GM18526 (cell line): Measurements from ENCODE around the gene RSKR.

Source experiments
- POLR2A ChIP-seq: IDR thresholded peaks from 3 replicates; pipeline ENCODE4 v1.6.1; 2011; ENCODE audit not compliant: insufficient read length; ENCODE audit errors: extremely low read depth

RSKR gene

DNA sequence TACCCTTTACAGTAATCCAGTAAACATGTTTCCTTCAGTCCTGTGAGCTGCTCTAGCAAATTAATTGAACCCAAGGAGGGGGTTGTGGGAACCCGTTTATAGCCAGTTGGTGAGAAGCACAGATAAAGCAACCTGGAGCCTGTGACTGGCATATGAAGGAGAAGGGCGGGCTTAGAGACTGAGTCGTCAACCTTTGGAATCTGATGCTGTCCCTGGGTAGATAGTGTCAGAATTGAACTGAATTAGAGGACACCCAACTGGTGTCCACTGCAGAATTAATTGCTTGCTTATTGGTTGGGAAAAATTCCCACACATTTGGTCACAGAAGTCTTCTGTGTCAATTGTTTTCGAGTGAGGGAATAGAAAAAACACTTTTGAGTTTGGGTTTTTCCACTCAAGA is 12.8 kb upstream of the RSKR start:
- TF ChIP-seq POLR2A = no peak

DNA sequence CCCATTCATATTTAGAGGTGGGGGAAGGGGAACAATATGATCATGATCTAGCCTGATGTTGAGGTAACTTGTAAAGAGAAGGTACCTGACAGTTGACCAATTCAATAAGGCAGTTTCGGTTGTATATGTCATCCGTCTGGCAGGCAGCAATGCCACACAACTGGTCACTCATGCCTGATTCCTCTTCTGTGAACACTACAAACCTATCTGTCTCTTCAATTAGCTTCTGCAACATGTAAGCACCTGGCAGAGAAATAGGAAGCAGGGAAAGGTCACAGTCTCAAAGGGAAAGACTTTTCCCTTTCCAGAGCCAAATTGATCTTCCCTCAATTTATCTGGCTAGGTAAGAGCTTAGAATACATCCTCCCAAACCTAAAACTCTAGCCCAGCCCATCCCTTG is 10.2 kb upstream of the RSKR start:
- no peak for TF ChIP-seq POLR2A

DNA sequence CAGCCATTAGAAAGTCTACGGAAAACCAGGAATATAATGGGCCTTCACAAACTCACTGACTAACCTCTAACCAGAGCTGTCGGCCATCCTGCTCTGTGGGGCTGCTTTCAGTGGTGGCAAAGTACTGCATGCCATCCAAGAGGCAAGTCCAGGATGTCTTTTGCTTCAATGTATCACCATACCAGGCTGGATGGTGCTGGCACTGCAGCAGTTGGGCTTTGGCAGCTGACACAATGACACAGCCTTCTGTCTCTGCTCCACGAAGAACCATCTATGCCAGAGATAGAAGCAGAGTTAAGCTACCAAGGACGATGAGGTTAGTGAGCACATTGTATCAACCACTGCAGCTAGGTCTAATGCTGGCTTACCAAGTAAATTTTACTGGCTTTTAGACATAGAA is 9.7 kb upstream of the RSKR start:
- TF ChIP-seq POLR2A = no peak

DNA sequence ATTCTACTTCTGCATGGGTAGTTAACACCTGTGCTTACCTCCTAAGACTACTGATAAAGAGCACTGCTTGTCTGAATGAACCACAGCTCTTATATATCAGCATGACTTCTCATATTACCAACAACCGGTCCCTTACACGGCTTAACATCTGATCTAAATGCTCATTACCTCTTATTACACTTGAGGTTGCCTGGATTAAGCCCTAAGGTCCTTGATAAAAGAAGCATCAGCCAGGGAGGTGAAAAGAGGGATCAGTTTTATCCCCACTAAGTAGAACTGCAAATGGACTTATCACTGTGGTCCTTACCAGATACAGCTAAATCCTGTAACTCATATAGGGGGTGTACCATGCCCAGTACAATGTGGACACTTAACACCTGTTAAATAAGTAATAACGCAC is 8.2 kb upstream of the RSKR start:
- no peak for TF ChIP-seq POLR2A

DNA sequence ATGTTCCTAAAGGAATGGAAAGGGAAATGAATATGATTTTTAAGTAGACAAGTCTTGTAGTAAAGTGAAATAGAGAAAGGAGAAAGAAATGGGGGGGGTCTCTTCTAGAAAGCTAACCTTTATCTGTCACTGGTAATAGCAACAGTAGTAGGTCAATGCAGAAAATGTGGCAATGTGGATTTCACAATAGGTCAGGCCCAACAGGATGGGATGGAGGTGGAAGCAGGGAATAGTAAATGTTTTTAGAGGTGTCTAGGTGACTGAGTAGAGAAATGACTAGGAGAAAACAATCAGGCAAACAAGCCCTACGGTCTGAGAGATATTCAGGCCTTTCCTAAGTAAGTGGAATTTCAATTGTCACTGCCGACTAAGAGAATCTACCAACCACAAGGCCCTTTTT is 6.0 kb upstream of the RSKR start:
- no peak for TF ChIP-seq POLR2A

DNA sequence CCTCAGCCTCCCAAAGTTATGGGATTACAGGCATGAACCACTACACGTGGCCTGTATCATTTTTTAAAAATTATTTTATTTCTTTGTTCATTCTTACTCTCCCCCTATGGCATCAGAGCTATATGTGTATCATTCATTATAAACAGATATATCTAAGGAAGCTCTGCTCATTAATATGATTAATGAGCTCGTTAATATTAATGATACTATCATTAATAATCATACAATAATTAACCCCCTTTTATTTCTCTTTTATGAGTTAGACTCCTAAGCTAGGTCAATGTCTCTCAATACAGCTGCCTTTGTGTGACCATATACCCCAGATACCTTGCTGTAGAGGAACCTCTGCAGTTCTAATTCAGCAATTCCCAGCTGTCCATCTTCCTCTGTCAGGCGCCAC is 4.5 kb upstream of the RSKR start:
- no peak for TF ChIP-seq POLR2A

DNA sequence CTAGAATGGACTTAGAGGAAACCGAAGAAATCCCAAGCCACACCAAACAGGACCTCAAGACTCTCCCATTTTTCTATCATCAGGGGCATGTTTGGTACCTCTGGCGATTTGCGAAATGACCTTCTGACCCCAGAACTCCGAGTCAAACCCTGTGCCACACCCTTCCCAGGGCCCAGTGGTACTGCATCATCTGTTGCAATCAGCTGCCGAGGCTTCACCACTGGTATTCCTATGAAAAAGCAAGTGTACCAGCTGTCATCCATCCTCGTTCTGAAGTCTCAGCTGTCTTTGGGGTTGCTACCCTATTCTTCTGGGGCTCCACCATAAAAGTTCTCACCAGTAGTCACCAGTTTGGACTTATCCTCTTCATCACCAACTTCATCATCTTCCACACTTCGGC is 2.3 kb upstream of the RSKR start:
- no peak for TF ChIP-seq POLR2A

DNA sequence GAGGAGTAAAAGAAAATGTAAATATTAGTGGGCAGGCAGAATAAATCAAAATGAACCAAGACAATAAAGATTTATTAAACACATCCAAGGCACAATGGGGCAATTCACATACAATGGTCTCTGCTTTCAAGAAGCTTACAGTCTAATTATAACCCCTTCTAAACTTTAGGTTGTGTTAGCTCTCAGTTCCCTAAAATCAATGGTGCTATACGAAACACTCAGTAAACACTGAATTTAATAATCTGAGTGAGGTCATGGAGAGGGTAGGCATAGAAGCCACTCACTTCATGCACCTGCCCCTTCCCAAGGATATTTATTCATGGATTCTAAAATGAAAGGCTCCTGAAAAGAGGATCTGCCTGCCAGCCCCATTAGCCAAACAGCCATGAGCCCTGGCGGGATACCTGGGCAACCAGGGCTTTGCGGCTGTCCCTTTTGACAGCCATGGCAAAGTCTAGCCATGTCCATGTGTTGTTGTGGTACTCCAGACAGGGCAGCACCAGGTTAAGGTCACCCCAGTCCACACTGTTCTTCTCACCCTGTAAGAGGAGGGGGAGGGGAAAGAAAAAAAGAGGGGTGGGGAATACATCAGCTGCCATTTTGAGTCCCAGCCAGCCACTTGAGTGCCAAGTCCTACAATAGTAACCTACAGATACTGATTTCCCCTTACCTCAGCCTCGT is 1.4 kb upstream of the RSKR start:
- TF ChIP-seq POLR2A = no peak

DNA sequence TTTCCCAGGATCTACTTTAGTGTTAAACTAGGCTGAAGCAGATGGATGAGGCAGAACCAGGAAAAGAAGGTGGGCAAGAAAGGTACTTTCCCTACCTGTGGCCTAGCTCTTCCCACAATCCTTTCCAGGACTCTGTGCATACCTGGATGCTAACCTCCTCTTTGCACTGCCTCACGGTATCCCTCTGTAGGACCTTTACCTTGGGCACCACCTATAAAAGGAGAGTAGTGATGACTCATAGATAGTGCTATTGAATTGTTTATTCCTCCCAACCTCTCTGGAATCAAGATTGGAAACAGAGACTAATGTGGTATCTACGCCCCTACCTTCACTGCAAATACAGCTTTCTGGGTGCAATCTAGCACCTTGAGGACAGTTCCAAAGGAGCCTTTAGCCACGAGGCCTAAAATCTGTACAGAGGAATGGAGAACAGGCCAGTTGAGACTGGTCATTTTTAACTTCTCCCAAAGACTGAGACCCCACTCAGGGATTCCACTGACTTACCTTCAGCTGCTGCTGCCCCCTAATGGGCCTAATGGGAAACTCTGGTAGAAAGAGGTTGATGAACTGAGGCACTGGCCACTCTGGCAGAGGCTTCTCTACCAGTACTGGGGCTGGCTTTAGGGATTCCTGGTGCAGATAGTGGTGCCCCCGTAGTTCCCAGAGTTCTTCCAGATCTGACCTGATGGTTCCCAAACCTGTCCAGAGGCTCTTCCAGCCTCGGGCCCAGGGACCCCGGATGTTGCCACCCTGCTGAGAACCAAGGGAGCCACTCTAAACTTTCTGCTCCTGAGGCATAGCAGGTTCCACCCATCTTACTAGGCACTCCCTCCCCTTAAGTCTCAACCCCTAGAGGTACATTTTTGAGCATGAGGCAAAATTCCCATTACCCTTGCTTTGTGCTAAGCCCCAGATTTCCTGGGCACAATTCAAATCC is 781 bp downstream of the RSKR start:
- TF ChIP-seq POLR2A = no peak

DNA sequence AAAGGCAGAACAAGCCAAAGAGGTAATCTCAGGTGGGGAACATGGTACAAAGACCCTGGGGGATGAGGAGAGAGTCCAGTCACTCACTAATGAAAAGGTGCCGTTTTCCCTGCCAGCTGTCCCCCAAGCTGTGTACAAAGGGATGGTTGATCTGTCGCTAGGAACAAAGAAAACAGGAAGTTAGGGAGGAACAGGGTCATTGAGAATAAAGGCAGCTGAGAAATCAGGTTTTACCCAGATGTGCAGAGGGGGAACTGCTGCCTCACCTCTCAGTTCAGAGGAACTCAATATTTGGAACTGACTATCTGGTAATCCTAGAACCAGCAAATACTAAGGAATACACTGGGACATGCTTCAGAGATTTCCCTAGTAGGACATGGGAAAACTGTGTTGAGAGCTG is 1.5 kb downstream of the RSKR start:
- TF ChIP-seq POLR2A = no peak

DNA sequence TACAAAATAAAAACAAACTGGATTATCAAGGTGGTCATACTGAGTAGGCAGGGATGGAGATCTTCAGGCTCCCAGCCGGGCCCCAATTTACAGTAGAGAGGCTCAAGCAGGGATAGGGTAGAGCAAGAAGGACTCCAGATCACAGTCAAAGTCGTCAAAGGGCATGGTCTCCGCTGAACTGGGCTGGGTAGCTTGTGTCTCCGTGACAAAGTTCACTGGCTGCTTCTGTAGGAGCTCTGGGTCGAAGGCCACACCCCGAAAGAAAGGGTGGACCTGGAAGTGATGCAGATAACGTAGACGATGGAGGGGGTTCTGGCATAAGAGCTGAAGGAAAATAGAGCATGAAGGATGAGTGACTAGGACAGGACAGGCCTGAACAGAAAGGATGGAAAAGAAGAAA is 3.6 kb downstream of the RSKR start:
- TF ChIP-seq POLR2A = no peak

DNA sequence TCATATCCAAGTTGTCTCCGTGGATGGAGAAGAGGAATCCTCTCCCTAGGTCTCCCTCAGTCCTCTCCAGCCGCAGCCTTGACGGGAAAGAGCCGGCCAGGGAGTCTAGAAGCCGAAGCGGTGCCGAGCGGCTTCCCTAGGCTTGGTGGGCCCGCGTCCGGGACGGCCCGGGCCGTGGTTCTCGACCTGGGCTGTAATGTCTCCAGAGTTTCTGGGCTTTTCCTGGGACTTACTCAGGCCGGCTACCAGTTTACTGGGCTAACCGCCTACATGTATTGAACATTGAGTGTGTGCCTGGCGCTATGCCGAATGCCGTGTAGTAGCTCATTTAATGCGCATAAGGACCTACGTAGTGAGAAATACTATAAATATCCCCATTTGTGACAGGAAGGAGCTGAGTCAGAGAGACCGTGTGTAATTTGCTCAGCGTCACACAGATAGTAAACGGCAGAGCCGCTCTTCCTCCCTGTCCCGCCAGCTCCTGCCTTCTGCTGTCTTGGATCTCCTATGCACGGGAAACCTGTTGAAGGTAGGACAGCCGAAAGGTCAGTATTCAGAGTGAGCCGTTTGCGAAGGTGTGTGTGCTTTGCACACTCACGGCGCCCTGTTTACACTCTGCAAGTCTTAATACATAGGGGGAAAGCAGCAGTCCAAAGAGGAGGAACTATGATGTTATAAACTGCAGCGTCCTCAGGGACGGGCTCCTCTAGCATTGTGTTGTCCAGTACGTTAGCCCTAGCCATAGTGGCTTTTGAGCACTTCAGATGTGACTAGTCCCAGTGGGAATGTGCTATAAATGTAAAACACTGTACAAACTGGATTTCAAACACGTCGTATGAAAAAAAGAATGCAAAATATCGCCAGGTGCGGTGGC is 14.4 kb downstream of the RSKR start:
- no peak for TF ChIP-seq POLR2A

DNA sequence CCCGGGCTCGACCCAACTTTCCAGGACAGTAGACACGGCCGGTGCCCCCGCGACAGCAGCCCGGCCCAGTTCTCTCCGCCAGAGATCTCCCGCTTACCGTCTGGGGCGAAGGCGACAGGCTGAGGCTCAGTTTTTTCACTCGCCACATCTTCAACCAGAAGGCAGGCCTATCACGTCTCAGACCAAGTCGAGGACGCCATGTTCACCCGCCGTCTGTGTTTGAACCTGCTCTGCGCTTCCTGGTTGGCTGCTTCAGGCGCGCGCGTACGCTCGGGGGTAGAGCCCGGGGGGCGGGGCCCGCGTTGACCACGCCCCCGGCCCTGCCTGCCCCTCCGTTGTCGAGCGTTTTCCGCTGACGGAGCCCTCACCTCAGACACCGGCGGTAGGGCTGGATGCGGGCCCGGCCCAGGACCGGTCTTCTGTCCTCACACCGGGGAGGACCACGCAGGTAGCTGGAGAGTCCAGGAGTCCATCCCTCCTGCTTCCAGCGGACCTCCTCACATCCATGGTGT is 15.1 kb downstream of the RSKR start, which contains the start of gene SPAG5:
Gene SPAG5, minus strand, starts transcription at position 227 of the 512 bp plus-strand sequence. Its CDS starts 79 bp downstream, at position 148.
- peak; percentile 86 for TF ChIP-seq POLR2A

DNA sequence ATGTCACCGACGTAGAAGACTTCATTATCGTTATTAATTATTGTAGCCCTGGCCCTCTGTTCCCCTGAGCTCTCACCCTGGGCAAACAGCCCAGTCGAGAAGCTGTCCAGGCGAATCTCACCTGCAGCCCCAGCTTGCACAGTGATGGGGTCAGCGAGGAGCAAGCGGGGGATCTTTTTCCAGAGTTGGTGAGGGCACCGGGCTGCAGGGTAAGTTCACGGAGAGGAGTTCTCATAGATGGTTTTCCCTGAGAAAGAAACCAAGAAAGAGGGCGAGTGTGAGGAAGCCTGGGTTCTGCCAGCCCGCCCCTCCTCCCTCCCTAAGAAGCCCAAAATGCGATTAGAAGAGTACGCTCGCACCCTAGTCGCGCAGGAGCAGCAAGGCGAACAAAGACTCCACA is 15.6 kb downstream of the RSKR start:
- no peak for TF ChIP-seq POLR2A
